K562 (cell line): ENCODE measurements around the gene FEN1. TPM values are rescaled to one million over a fixed set of nuclear protein-coding genes. Genes with fewer than 3 reads are reported as not detected.

Experiments
- ATAC-seq: fragments of 200-7000 bp; cut with Tn5 transposase; 3 replicates; pipeline ENCODE4 v1.9.1; 2020; ENCODE audit warnings: moderate library complexity
- BruUV-seq: library from RNA; stranded (reverse); fragments of 400-500 nt; replicated peaks from 2 replicates; lab custom pipeline; 2021; lab: Mats Ljungman, UMichigan
- CTCF ChIA-PET: fragments of 300-600 bp; formaldehyde crosslinking; extraction: SDS; loops from one replicate; lab custom pipeline; 2021; ENCODE audit warnings: low intra/inter-chr PET ratio; lab: Yijun Ruan, JAX
- POLR2A ChIA-PET: fragments of 300-600, 350-650 bp; sonication (Branson Sonifier 250); formaldehyde crosslinking; extraction: SDS; loops from one replicate; lab custom pipeline; 2021; ENCODE audit warnings: antibody characterized with exemption, inconsistent platforms; lab: Yijun Ruan, JAX
- DNase-seq, 4 experiments: peaks; one replicate each; pipeline versions ENCODE4 v3.0.0 to v3.0.0-alpha.2; 2011 to 2018; ENCODE audit warnings: low spot score in 3 of 4, mixed read lengths in 3 of 4; ENCODE audit errors: extremely low read depth in 1 of 4
- FAIRE-seq: peaks from 2 replicates; lab custom pipeline; 2011; peaks lifted over from hg19 to GRCh38; lab: Jason Lieb, UNC
- H2AFZ ChIP-seq: 2 replicates; pipeline ENCODE4 v1.6.0; 2011; ENCODE audit warnings: low read depth, low read length, control low read depth, inconsistent platforms
- H3K27ac ChIP-seq: fragments of 200-600 bp; 3 replicates; pipeline ENCODE4 v1.8.0; 2011; ENCODE audit warnings: low read depth, mild to moderate bottlenecking, control low read depth, inconsistent platforms, low read length, moderate library complexity, mixed read lengths; ENCODE audit errors: extremely low read depth
- H3K27me3 ChIP-seq, 2 experiments: fragments of 300-600 bp in 1 of 2; 2 replicates in 1 of 2; 3 replicates in 1 of 2; pipeline versions ENCODE4 v1.6.0 to v1.8.0; 2011; ENCODE audit warnings: inconsistent platforms in 2 of 2, low read length in 2 of 2, mild to moderate bottlenecking in 1 of 2, mixed read lengths in 1 of 2, moderate library complexity in 1 of 2; ENCODE audit not compliant: control insufficient read depth in 2 of 2, insufficient read depth in 2 of 2
- H3K36me3 ChIP-seq: fragments of 300-600 bp; 3 replicates; pipeline ENCODE4 v1.8.0; 2011; ENCODE audit warnings: mild to moderate bottlenecking, low read length, inconsistent platforms; ENCODE audit not compliant: control insufficient read depth, insufficient read depth
- H3K4me1 ChIP-seq, 2 experiments: fragments of 200-600 bp in 1 of 2; replicated peaks in 1 of 2; 2 replicates in 1 of 2; 3 replicates in 1 of 2; pipeline versions ENCODE4 v1.5.1 to v1.8.0; 2011; ENCODE audit warnings: inconsistent platforms in 2 of 2, low read length in 2 of 2, mild to moderate bottlenecking in 1 of 2, mixed read lengths in 1 of 2, moderate library complexity in 1 of 2; ENCODE audit not compliant: control insufficient read depth in 2 of 2, insufficient read depth in 2 of 2
- H3K4me2 ChIP-seq: 2 replicates; pipeline ENCODE4 v1.6.1; 2011; ENCODE audit warnings: low read length, control low read depth, inconsistent platforms, mixed read lengths; ENCODE audit not compliant: insufficient read depth
- H3K4me3 ChIP-seq: fragments of 200-600 bp; sonication (generic), shearing (Covaris generic); 2 replicates; pipeline ENCODE4 v1.5.1; 2016; ENCODE audit warnings: control low read depth, inconsistent platforms
- H3K79me2 ChIP-seq: fragments of 200-600 bp; 3 replicates; pipeline ENCODE4 v1.8.0; 2011; ENCODE audit warnings: low read length, inconsistent platforms; ENCODE audit not compliant: control insufficient read depth, insufficient read depth
- H3K9ac ChIP-seq, 2 experiments: 2 replicates each; pipeline versions ENCODE4 v1.6.0 to v1.6.1; 2011; ENCODE audit warnings: low read depth in 2 of 2, low read length in 2 of 2, control low read depth in 1 of 2, inconsistent platforms in 1 of 2, mild to moderate bottlenecking in 1 of 2, mixed read lengths in 1 of 2; ENCODE audit not compliant: insufficient read depth in 1 of 2
- H3K9me1 ChIP-seq: one replicate; pipeline ENCODE4 v1.6.0; 2011; ENCODE audit warnings: inconsistent platforms, mild to moderate bottlenecking, low read length, moderate library complexity; ENCODE audit not compliant: control insufficient read depth, insufficient read depth
- H3K9me3 ChIP-seq: replicated peaks from 2 replicates; pipeline ENCODE4 v1.5.1; 2011; ENCODE audit warnings: low read depth, low read length, inconsistent platforms; ENCODE audit not compliant: control insufficient read depth, insufficient read depth
- H4K20me1 ChIP-seq: replicated peaks from 2 replicates; pipeline ENCODE4 v1.6.1; 2011; ENCODE audit warnings: low read length, inconsistent platforms, mixed read lengths; ENCODE audit not compliant: control insufficient read depth, insufficient read depth
- BDP1 ChIP-seq: IDR thresholded peaks from 3 replicates; pipeline ENCODE4 v1.6.1; 2011; ENCODE audit not compliant: insufficient read length, insufficient read depth
- EZH2 ChIP-seq: IDR thresholded peaks from 2 replicates; pipeline ENCODE4 v1.6.1; 2012; ENCODE audit warnings: low read depth, mild to moderate bottlenecking, inconsistent platforms, low read length, borderline replicate concordance
- HDAC1 ChIP-seq, 2 experiments: fragments of 450-650 bp; IDR thresholded peaks; 2 replicates each; pipeline ENCODE4 v1.6.1; 2016 to 2017; ENCODE audit warnings: inconsistent platforms in 1 of 2, mild to moderate bottlenecking in 1 of 2, moderate library complexity in 1 of 2
- KDM1A ChIP-seq, 2 experiments: fragments of 450-650 bp; IDR thresholded peaks; 2 replicates each; pipeline ENCODE4 v1.6.1; 2016; ENCODE audit warnings: mild to moderate bottlenecking in 2 of 2
- LEF1 ChIP-seq: fragments of 450-650 bp; IDR thresholded peaks from 2 replicates; pipeline ENCODE4 v1.6.1; 2016; ENCODE audit warnings: mild to moderate bottlenecking
- MEF2D ChIP-seq: conservative IDR thresholded peaks from 2 replicates; pipeline ENCODE4 v1.6.1; 2016; ENCODE audit warnings: low read depth, missing genetic modification characterization, missing compliant biosample characterization
- NR3C1 ChIP-seq: sonication (generic); formaldehyde crosslinking; IDR thresholded peaks from 2 replicates; pipeline ENCODE4 v1.8.1; 2022; ENCODE audit warnings: missing genetic modification reagents
- RBM14 ChIP-seq: fragments of 200-400 bp; formaldehyde crosslinking; IDR thresholded peaks from 2 replicates; pipeline ENCODE4 v1.6.1; 2018; ENCODE audit warnings: low read depth, mild to moderate bottlenecking, low read length, moderate library complexity, borderline replicate concordance; ENCODE audit not compliant: insufficient read depth
- RERE ChIP-seq: sonication (generic); formaldehyde crosslinking; IDR thresholded peaks from 2 replicates; pipeline ENCODE4 v1.8.0; 2023; ENCODE audit warnings: missing genetic modification reagents, mild to moderate bottlenecking, borderline replicate concordance
- SMAD4 ChIP-seq: fragments of 250-450 bp; sonication (Bioruptor Pico); conservative IDR thresholded peaks from 2 replicates; pipeline ENCODE4 v1.8.0; 2021; ENCODE audit warnings: inconsistent platforms, mild to moderate bottlenecking, moderate library complexity
- TCF7 ChIP-seq: sonication (generic); IDR thresholded peaks from 2 replicates; pipeline ENCODE4 v1.6.1; 2016; ENCODE audit warnings: antibody characterized with exemption, borderline replicate concordance
- UBTF ChIP-seq, 2 experiments: IDR thresholded peaks; 2 replicates each; pipeline ENCODE4 v1.6.1; 2012; ENCODE audit warnings: improper control_type of control experiment in 2 of 2, low read depth in 2 of 2, low read length in 2 of 2, borderline replicate concordance in 1 of 2
- ZNF445 ChIP-seq: fragments of 250-450 bp; sonication (Bioruptor Pico); IDR thresholded peaks from 2 replicates; pipeline ENCODE4 v1.4.0; 2020; ENCODE audit warnings: low read depth, mild to moderate bottlenecking, moderate library complexity
- WGBS: fragments of 100-300 bp; shearing (Covaris generic); methylation state at CpG from one replicate; pipeline ENCODE4 v1.1.6; 2016; ENCODE audit warnings: low coverage, mixed read lengths; ENCODE audit not compliant: insufficient coverage; ENCODE audit errors: missing lambda C conversion rate; 5-methylcytosine and 5-hydroxymethylcytosine counted together
- in situ Hi-C: fragments of 300-500 bp; cut with MboI; formaldehyde crosslinking; loops from 4 replicates; pipeline ENCODE4 v1.15.0; 2018; ENCODE audit warnings: inconsistent platforms, mixed read lengths
- intact Hi-C: fragments of 100-400 bp; cut with micrococcal nuclease; formaldehyde crosslinking; loops from 2 replicates; pipeline ENCODE4 v1.14.2; 2022
- polyA plus RNA-seq, 8 experiments: library from polyadenylated mRNA; depleted of rRNA in 4 of 8; stranded (reverse) in 5 of 8; unstranded in 3 of 8; fragments of >200 nt; fragmentation: Nextera tagmentation in 2 of 8; fragmentation: Illumina TruSeq in 1 of 8; extraction: Ambion mirVana in 2 of 8; extraction: Trizol in 1 of 8; gene quantifications; 2 replicates each; pipeline versions ENCODE4 v1.2.1 to v1.2.3, GENCODE V29; 2011 to 2014; ENCODE audit warnings: inconsistent platforms in 1 of 8, missing spikeins in 1 of 8
- total RNA-seq, 7 experiments: library from RNA; depleted of rRNA in 6 of 7; stranded (reverse); fragments of >200 nt in 6 of 7; fragmentation: Illumina TruSeq in 2 of 7; extraction: Trizol in 2 of 7; gene quantifications; 2 replicates each; pipeline versions ENCODE4 v1.2.1 to v1.2.3, GENCODE V29; 2011 to 2021; ENCODE audit warnings: low replicate concordance in 1 of 7

The FEN1 gene
- total and polyA plus RNA-seq, 9 of the 15 experiments (the other 6 are each of a cell fraction or from before 2014, with no cell fraction given), result 58.1 to 156 (median 137) TPM

GRCh38 chr11:61754534-61755482, 37.9 kb upstream of the FEN1 start:
- H3K9me1 ChIP-seq, result no peaks in the 10 kb centered on the region
- ATAC-seq (peak; percentile 84), FAIRE-seq (peak; percentile 84), DNase-seq (peak; percentile 77 to 89 (median 82))
- H3K79me2 ChIP-seq, result peaks cover 53% of the 10 kb centered on the region
- ChIA-PET POLR2A (interaction anchor here (0.5 to 0.6 kb wide), 2 partner anchors 10 to 818 kb away, joined by 3 to 4 read pairs; no protein-coding TSS in a partner anchor), CTCF (no interaction called here)
- no peaks in the 10 kb centered on the region for H3K27me3 ChIP-seq
- in situ Hi-C loops, result no loop called here
- H4K20me1 ChIP-seq, result no peaks in the 10 kb centered on the region
- H3K4me1 ChIP-seq, result peaks cover 62 to 83% of the 10 kb centered on the region in 2 experiments
- peak overlapping the region; percentile 64; the same call in 2 of the 3 replicates for H3K27ac ChIP-seq
- H3K9ac ChIP-seq, result peak overlapping the region; percentile 47 to 96; a peak in 3 of 4 replicates
- intact Hi-C loops, result no loop called here
- peak overlapping the region; percentile 23; the same call in 1 of the 2 replicates for H2AFZ ChIP-seq
- no TSS peak for BruUV-seq
- 0 out of 2 replicates have a peak overlapping the region, but pooled peaks have one; percentile 56 for H3K4me3 ChIP-seq
- H3K36me3 ChIP-seq, result no peaks in the 10 kb centered on the region
- H3K4me2 ChIP-seq, result peak overlapping the region; percentile 81
- WGBS, result 47% methylated on average over 26 of the region's 31 CpGs
- no peaks in the 10 kb centered on the region for H3K9me3 ChIP-seq
- TF ChIP-seq UBTF (IDR thresholded peaks at IDR 0.05; ENCODE audit: borderline replicate concordance in 1 of 2, low read depth in 2 of 2, low read length in 2 of 2) (no peak), MEF2D (no peak), RBM14 (no peak), LEF1 (peak; percentile 37), RERE (CRISPR knock-in tag) (no peak), NR3C1 (CRISPR knock-in tag) (no peak), ZNF445 (CRISPR knock-in tag) (no peak), KDM1A (IDR thresholded peaks at IDR 0.05) (peak in 1 of 2 experiments; percentile 21; a peak in 1 of 4 replicates), EZH2 (no peak), BDP1 (no peak), SMAD4 (CRISPR knock-in tag) (peak; percentile 80), TCF7 (no peak), HDAC1 (IDR thresholded peaks at IDR 0.05) (peak in 1 of 2 experiments; percentile 54; a peak in 1 of 4 replicates)
